SK-N-MC (cell line): Measurements from ENCODE around the gene MFSD1.

Experiments
- DNase-seq: peaks from one replicate; pipeline ENCODE4 v3.0.0-alpha.2; 2011; ENCODE audit warnings: low read depth, low spot score
- H3K27ac ChIP-seq: fragments of 200-600 bp; sonication (generic); 2 replicates; pipeline ENCODE4 v1.5.1; 2016; ENCODE audit warnings: mixed run types
- H3K36me3 ChIP-seq: fragments of 200-600 bp; sonication (generic); 2 replicates; pipeline ENCODE4 v1.6.1; 2017; ENCODE audit warnings: antibody characterized with exemption, low read length, mixed read lengths; ENCODE audit not compliant: insufficient read depth
- H3K4me3 ChIP-seq: fragments of 200-600 bp; sonication (generic); 2 replicates; pipeline ENCODE4 v1.5.1; 2016
- H3K9ac ChIP-seq: fragments of 200-600 bp; sonication (generic); 2 replicates; pipeline ENCODE4 v1.8.0; 2017; ENCODE audit warnings: mixed run types, mixed read lengths; ENCODE audit not compliant: insufficient read length
- H3K9me3 ChIP-seq: fragments of 200-600 bp; sonication (generic); 2 replicates; pipeline ENCODE4 v1.6.1; 2017; ENCODE audit warnings: low read depth, mild to moderate bottlenecking, antibody characterized with exemption, low read length, moderate library complexity, mixed read lengths
- EZH2 ChIP-seq: fragments of 200-600 bp; sonication (generic); IDR thresholded peaks from one replicate; pipeline ENCODE4 v1.6.1; 2017; ENCODE audit warnings: antibody characterized with exemption
- FOXP2 ChIP-seq: optimal IDR thresholded peaks from 2 replicates; pipeline ENCODE3; 2011; ENCODE audit warnings: mild to moderate bottlenecking, moderate library complexity; ENCODE audit not compliant: insufficient read depth; ENCODE audit errors: extremely low read length, control extremely low read depth
- POLR2AphosphoS5 ChIP-seq: IDR thresholded peaks from 2 replicates; pipeline ENCODE4 v1.6.1; 2012; ENCODE audit warnings: mild to moderate bottlenecking, low read depth, low read length, borderline replicate concordance

MFSD1 gene

GRCh38 chr3:158773845-158774830, 27.7 kb upstream of the MFSD1 start:
- no peak for TF ChIP-seq EZH2
- no peak for TF ChIP-seq FOXP2
- no peak for TF ChIP-seq POLR2AphosphoS5
- DNase-seq = no peak
- Histone ChIP-seq H3K4me3 (no peak overlapping the region), H3K36me3 (no peaks in the 10 kb centered on the region), H3K9ac (no peak overlapping the region), H3K9me3 (no peaks in the 10 kb centered on the region), H3K27ac (no peak overlapping the region)

GRCh38 chr3:158774965-158775364, 26.9 kb upstream of the MFSD1 start:
- Histone ChIP-seq H3K27ac (no peak overlapping the region), H3K4me3 (no peak overlapping the region), H3K9ac (no peak overlapping the region), H3K9me3 (no peaks in the 10 kb centered on the region), H3K36me3 (no peaks in the 10 kb centered on the region)
- no peak for TF ChIP-seq POLR2AphosphoS5
- no peak for TF ChIP-seq EZH2
- TF ChIP-seq FOXP2 = no peak
- DNase-seq = no peak

GRCh38 chr3:158775426-158776410, 26.1 kb upstream of the MFSD1 start:
- no peak for TF ChIP-seq EZH2
- TF ChIP-seq POLR2AphosphoS5 = no peak
- TF ChIP-seq FOXP2 = no peak
- no peak overlapping the region for H3K27ac ChIP-seq
- DNase-seq = no peak
- H3K9me3 ChIP-seq = no peaks in the 10 kb centered on the region
- no peaks in the 10 kb centered on the region for H3K36me3 ChIP-seq
- no peak overlapping the region for H3K9ac ChIP-seq
- no peak overlapping the region for H3K4me3 ChIP-seq

- no peak overlapping the region for H3K9ac ChIP-seq
- no peak for TF ChIP-seq FOXP2
- no peak for TF ChIP-seq POLR2AphosphoS5
- no peak for TF ChIP-seq EZH2
- no peaks in the 10 kb centered on the region for H3K9me3 ChIP-seq
- no peak overlapping the region for H3K4me3 ChIP-seq
- no peaks in the 10 kb centered on the region for H3K36me3 ChIP-seq
- no peak overlapping the region for H3K27ac ChIP-seq
- no peak for DNase-seq
These were observed 25.3 kb upstream of the MFSD1 start for GRCh38 chr3:158776531-158776930.

GRCh38 chr3:158777161-158777873, 24.5 kb upstream of the MFSD1 start:
- TF ChIP-seq EZH2 (no peak), FOXP2 (no peak), POLR2AphosphoS5 (no peak)
- H3K36me3 ChIP-seq = no peaks in the 10 kb centered on the region
- no peaks in the 10 kb centered on the region for H3K9me3 ChIP-seq
- H3K27ac ChIP-seq = no peak overlapping the region
- H3K9ac ChIP-seq = no peak overlapping the region
- no peak for DNase-seq
- no peak overlapping the region for H3K4me3 ChIP-seq

GRCh38 chr3:158780766-158781165, 21.1 kb upstream of the MFSD1 start:
- no peaks in the 10 kb centered on the region for H3K9me3 ChIP-seq
- TF ChIP-seq FOXP2 (no peak), POLR2AphosphoS5 (no peak), EZH2 (no peak)
- no peak overlapping the region for H3K27ac ChIP-seq
- DNase-seq = no peak
- no peak overlapping the region for H3K4me3 ChIP-seq
- H3K36me3 ChIP-seq = no peaks in the 10 kb centered on the region
- no peak overlapping the region for H3K9ac ChIP-seq

- no peak for DNase-seq
- no peaks in the 10 kb centered on the region for H3K36me3 ChIP-seq
- no peak overlapping the region for H3K27ac ChIP-seq
- H3K9me3 ChIP-seq = no peaks in the 10 kb centered on the region
- no peak overlapping the region for H3K9ac ChIP-seq
- no peak for TF ChIP-seq POLR2AphosphoS5
- TF ChIP-seq EZH2 = no peak
- TF ChIP-seq FOXP2 = no peak
- H3K4me3 ChIP-seq = no peak overlapping the region
These were observed 20.7 kb upstream of the MFSD1 start for GRCh38 chr3:158781191-158781590.
